Esophagus muscularis mucosa (tissue), 4 donors: Measurements from ENCODE around the gene ZNF76. TPM values are rescaled to one million over a fixed set of nuclear protein-coding genes. Genes with fewer than 3 reads are reported as not detected.

Experiments
- DNase-seq: peaks from one replicate; pipeline ENCODE4 v3.0.0-alpha.2; 2017; ENCODE audit errors: extremely low spot score
- H3K27ac ChIP-seq, 4 donors: fragments of 200-600 bp; sonication (generic); replicated peaks in 1 of 4; 1 replicate in 3 of 4; 2 replicates in 1 of 4; pipeline ENCODE4 v1.5.1; 2016 to 2019; ENCODE audit warnings: mild to moderate bottlenecking in 1 of 4
- H3K27me3 ChIP-seq, 4 donors: fragments of 200-600 bp; sonication (generic); one replicate each; pipeline versions ENCODE4 v1.5.1 to v1.6.0; 2016 to 2019
- H3K36me3 ChIP-seq, 4 donors: fragments of 200-600 bp; sonication (generic); one replicate each; pipeline ENCODE4 v1.5.1; 2016 to 2019
- H3K4me1 ChIP-seq, 4 donors: fragments of 200-600 bp; sonication (generic); one replicate each; pipeline ENCODE4 v1.5.1; 2016 to 2019
- H3K4me3 ChIP-seq, 4 donors: fragments of 200-600 bp; sonication (generic); 1 replicate in 2 of 4; 2 replicates in 2 of 4; pipeline ENCODE4 v1.5.1; 2016 to 2019; ENCODE audit warnings: mild to moderate bottlenecking in 4 of 4, moderate library complexity in 1 of 4
- H3K9me3 ChIP-seq, 4 donors: fragments of 200-600 bp; sonication (generic); 1 replicate in 3 of 4; 2 replicates in 1 of 4; pipeline ENCODE4 v1.5.1; 2016 to 2019
- CTCF ChIP-seq, 3 experiments: fragments of 200-600 bp in 2 of 3; fragments of 450-650 bp in 1 of 3; sonication (generic) in 2 of 3; IDR thresholded peaks; one replicate each; pipeline ENCODE4 v1.5.1; 2017 to 2019; ENCODE audit warnings: antibody characterized with exemption in 3 of 3, mild to moderate bottlenecking in 2 of 3, moderate library complexity in 1 of 3
- EP300 ChIP-seq: sonication (generic); formaldehyde crosslinking; IDR thresholded peaks from one replicate; pipeline ENCODE4 v1.6.1; 2017; ENCODE audit warnings: antibody characterized with exemption
- POLR2A ChIP-seq: fragments of 450-650 bp; IDR thresholded peaks from one replicate; pipeline ENCODE4 v1.6.1; 2017; ENCODE audit warnings: antibody characterized with exemption, moderate library complexity, mild to moderate bottlenecking, low read depth
- POLR2AphosphoS5 ChIP-seq, 2 donors: sonication (generic); formaldehyde crosslinking; IDR thresholded peaks; one replicate each; pipeline ENCODE4 v1.6.1; 2017; ENCODE audit warnings: antibody characterized with exemption in 2 of 2
- WGBS: methylation state at CpG from one replicate; pipeline ENCODE4 v1.1.5; 2018; 5-methylcytosine and 5-hydroxymethylcytosine counted together
- intact Hi-C: fragments of 100-400 bp; cut with DNase I; formaldehyde crosslinking; loops from one replicate; pipeline ENCODE4 v1.15.1; 2023
- total RNA-seq, 4 donors: library from RNA; depleted of rRNA; stranded (reverse); fragments of >200 nt; gene quantifications; one replicate each; pipeline versions ENCODE4 v1.1.0 to v1.2.1, GENCODE V29; 2016

ZNF76 gene
- total RNA-seq, 4 donors from 2014 or later: 33.2 to 47.0 (median 36.2) TPM

GRCh38 chr6:35312807-35313206 lies 53.3 kb downstream of the ZNF76 start:
- Histone ChIP-seq H3K27me3 (peaks cover 0 to 10% (median 0%) of the 10 kb centered on the region in 4 donors), H3K9me3 (no peaks in the 10 kb centered on the region), H3K27ac (no peak overlapping the region), H3K36me3 (no peaks in the 10 kb centered on the region), H3K4me3 (no peak overlapping the region), H3K4me1 (peaks cover 4 to 10% (median 5%) of the 10 kb centered on the region in 4 donors)
- TF ChIP-seq POLR2A: no peak
- no peak for TF ChIP-seq POLR2AphosphoS5 (IDR thresholded peaks at IDR 0.05)
- no peak for TF ChIP-seq EP300
- TF ChIP-seq CTCF (IDR thresholded peaks at IDR 0.05): no peak
- intact Hi-C loops: no loop called here
- WGBS: 46% methylated on average over 2 of the region's 2 CpGs
- DNase-seq: no peak

- Histone ChIP-seq H3K4me3 (peak overlapping the region; percentile 51 to 57 (median 56)), H3K27ac (peak overlapping the region; percentile 55 to 70 (median 66)), H3K36me3 (no peaks in the 10 kb centered on the region), H3K27me3 (no peaks in the 10 kb centered on the region), H3K4me1 (peaks cover 12 to 19% (median 16%) of the 10 kb centered on the region in 4 donors), H3K9me3 (no peaks in the 10 kb centered on the region)
- WGBS: 48% methylated on average over 8 of the region's 28 CpGs
- intact Hi-C loops: no loop called here
- DNase-seq: no peak
- no peak for TF ChIP-seq POLR2AphosphoS5 (IDR thresholded peaks at IDR 0.05)
- no peak for TF ChIP-seq POLR2A
- no peak for TF ChIP-seq EP300
These were observed 58.1 kb downstream of the ZNF76 start for GRCh38 chr6:35317483-35318195.

GRCh38 chr6:35318196-35319171 lies 58.9 kb downstream of the ZNF76 start:
- Histone ChIP-seq H3K27me3 (no peaks in the 10 kb centered on the region), H3K4me1 (peaks cover 12 to 19% (median 16%) of the 10 kb centered on the region in 4 donors), H3K36me3 (no peaks in the 10 kb centered on the region), H3K4me3 (peak overlapping the region; percentile 51 to 57 (median 56)), H3K9me3 (no peaks in the 10 kb centered on the region), H3K27ac (peak overlapping the region; percentile 55 to 70 (median 66))
- WGBS: 26% methylated on average over 42 of the region's 55 CpGs
- intact Hi-C loops: no loop called here
- TF ChIP-seq EP300: no peak
- peak in 1 of 3 experiments; percentile 9 for TF ChIP-seq CTCF (IDR thresholded peaks at IDR 0.05)
- no peak for TF ChIP-seq POLR2A
- TF ChIP-seq POLR2AphosphoS5 (IDR thresholded peaks at IDR 0.05): peak in 1 of 2 donors; percentile 52
- DNase-seq: no peak

GRCh38 chr6:35319346-35320030 lies 60.0 kb downstream of the ZNF76 start:
- Histone ChIP-seq H3K4me3 (no peak overlapping the region), H3K4me1 (peaks cover 12 to 19% (median 16%) of the 10 kb centered on the region in 4 donors), H3K9me3 (no peaks in the 10 kb centered on the region), H3K27ac (no peak overlapping the region), H3K27me3 (no peaks in the 10 kb centered on the region), H3K36me3 (no peaks in the 10 kb centered on the region)
- 96% methylated on average over 19 of the region's 20 CpGs for WGBS
- TF ChIP-seq POLR2AphosphoS5 (IDR thresholded peaks at IDR 0.05) (no peak), CTCF (IDR thresholded peaks at IDR 0.05) (no peak), POLR2A (no peak), EP300 (no peak)
- intact Hi-C loops: no loop called here
- no peak for DNase-seq
